Adrenal gland (tissue), 12 donors: ENCODE results near the gene ATP8B1. TPM values are rescaled to one million over a fixed set of nuclear protein-coding genes. Genes with fewer than 3 reads are reported as not detected.
A peak's percentile ranks its signal among the peaks of the same experiment; 100 is the strongest.

Experiments used
- DNase-seq, 7 donors: peaks; one replicate each; pipeline ENCODE4 v3.0.0-alpha.2; 2019 to 2020
- H3K27ac ChIP-seq, 5 donors: fragments of 200-600 bp; sonication (generic) in 4 of 5; 1 replicate in 3 of 5; 2 replicates in 2 of 5; pipeline versions ENCODE4 v1.5.1 to v1.8.0; 2016 to 2020; ENCODE audit warnings: mild to moderate bottlenecking in 1 of 5
- H3K27me3 ChIP-seq: fragments of 200-600 bp; 2 replicates; pipeline ENCODE4 v1.8.0; 2021
- H3K36me3 ChIP-seq, 2 donors: fragments of 200-600 bp; replicated peaks in 1 of 2; 1 replicate in 1 of 2; 2 replicates in 1 of 2; pipeline versions ENCODE4 v1.5.1 to v1.8.0; 2018 to 2022
- H3K4me1 ChIP-seq, 2 donors: fragments of 200-600 bp; replicated peaks in 1 of 2; 1 replicate in 1 of 2; 2 replicates in 1 of 2; pipeline versions ENCODE4 v1.5.1 to v1.8.0; 2018 to 2021
- H3K4me3 ChIP-seq, 4 donors: fragments of 200-600 bp; sonication (generic) in 3 of 4; one replicate each; pipeline ENCODE4 v1.5.1; 2016 to 2018
- H3K9me3 ChIP-seq, 3 donors: fragments of 200-600 bp; sonication (generic) in 1 of 3; replicated peaks in 1 of 3; 1 replicate in 2 of 3; 2 replicates in 1 of 3; pipeline versions ENCODE4 v1.5.1 to v1.8.0; 2016 to 2021
- POLR2A ChIP-seq, 2 donors: fragments of 450-650 bp; IDR thresholded peaks; one replicate each; pipeline ENCODE4 v1.6.1; 2017; ENCODE audit warnings: antibody characterized with exemption in 2 of 2, mild to moderate bottlenecking in 2 of 2, moderate library complexity in 1 of 2
- WGBS, 4 donors: extraction: QIAGEN DNeasy Blood & Tissue Kit in 2 of 4; methylation state at CpG; one replicate each; pipeline versions ENCODE4 v1.1.5 to v1.1.7; 2013 to 2017; 5-methylcytosine and 5-hydroxymethylcytosine counted together
- intact Hi-C, 2 donors: fragments of 100-400 bp; cut with DNase I; formaldehyde crosslinking; loops; one replicate each; pipeline versions ENCODE4 v1.14.1 to v1.15.0; 2022 to 2023
- polyA plus RNA-seq, 3 donors: library from polyadenylated mRNA; stranded (reverse); fragments of 200-250 nt in 2 of 3; fragments of 350-450 nt in 1 of 3; fragmentation: Illumina TruSeq in 1 of 3; extraction: RNeasy Lipid Tissue Mini Kit (QIAGEN cat#74804) in 1 of 3; gene quantifications; one replicate each; pipeline ENCODE4 v1.2.3, GENCODE V29; 2013 to 2014
- total RNA-seq, 9 donors: library from RNA; depleted of rRNA in 4 of 9; stranded (reverse); fragments of >200 nt in 4 of 9; fragments of 120-200 nt in 1 of 9; fragmentation: NEBNext Ultra II Directional in 1 of 9; extraction: Animal tissue kit (Norgen Biotek cat#: 25700) in 1 of 9; gene quantifications; one replicate each; pipeline versions ENCODE4 v1.1.0 to v1.2.4, GENCODE V29; 2013 to 2023
- TF ChIP-seq, protein P1 (sequence below), 6 experiments: fragments of 450-650 bp in 4 of 6; fragments of 200-600 bp in 2 of 6; sonication (generic) in 1 of 6; IDR thresholded peaks; 1 replicate in 5 of 6; 2 replicates in 1 of 6; pipeline versions ENCODE4 v1.5.1 to v1.8.0; 2016 to 2021; ENCODE audit warnings: antibody characterized with exemption in 6 of 6, mild to moderate bottlenecking in 2 of 6, moderate library complexity in 1 of 6
- donor health status: healthy with polysubstance abuse.
- donor health status: Bipolar disorder and iron deficiency.
- donor health status: DM: yes; HTN: yes; CAD: no.
- donor health status: DM: no; HTN: no; CAD: no.
- donor health status: DM: no; HTN: no; CAD: no.
- donor health status: DM: yes; HTN: yes; CAD: no.

The ATP8B1 gene
- total and polyA plus RNA-seq, 12 donors: 4.3 to 42.5 (median 14.4) TPM

DNA sequence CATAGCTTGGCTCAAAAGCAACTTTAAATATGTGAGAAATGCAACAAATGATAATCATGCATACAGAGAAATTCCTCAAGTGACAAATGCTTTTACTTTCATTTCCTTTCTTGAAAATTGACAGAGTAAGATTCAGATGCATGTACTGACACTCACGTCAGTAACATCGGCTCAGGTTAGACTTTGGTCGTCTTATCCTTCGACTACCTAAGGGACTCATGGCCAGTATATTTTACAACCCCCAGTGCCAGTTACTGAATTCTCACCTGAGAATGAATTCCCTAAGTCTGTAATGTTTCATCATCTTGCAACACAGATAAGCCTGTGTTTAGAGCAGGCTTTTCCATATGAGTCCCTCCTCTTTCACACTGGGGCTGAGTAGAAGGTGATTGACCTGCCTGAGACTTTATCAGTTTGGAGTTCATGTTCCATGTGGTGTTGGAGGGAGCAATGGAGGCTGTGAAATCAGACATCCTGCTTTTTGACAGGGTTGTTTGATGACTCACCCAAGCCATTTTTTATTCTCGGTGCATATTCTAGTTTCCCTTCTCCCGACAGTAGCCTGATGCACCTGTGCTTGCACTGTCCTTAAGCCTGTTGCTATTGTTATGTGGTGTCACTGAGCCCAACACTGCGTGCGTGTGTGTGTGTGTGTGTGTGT, 30.5 kb upstream of the ATP8B1 start:
- TF ChIP-seq, protein P1, sequence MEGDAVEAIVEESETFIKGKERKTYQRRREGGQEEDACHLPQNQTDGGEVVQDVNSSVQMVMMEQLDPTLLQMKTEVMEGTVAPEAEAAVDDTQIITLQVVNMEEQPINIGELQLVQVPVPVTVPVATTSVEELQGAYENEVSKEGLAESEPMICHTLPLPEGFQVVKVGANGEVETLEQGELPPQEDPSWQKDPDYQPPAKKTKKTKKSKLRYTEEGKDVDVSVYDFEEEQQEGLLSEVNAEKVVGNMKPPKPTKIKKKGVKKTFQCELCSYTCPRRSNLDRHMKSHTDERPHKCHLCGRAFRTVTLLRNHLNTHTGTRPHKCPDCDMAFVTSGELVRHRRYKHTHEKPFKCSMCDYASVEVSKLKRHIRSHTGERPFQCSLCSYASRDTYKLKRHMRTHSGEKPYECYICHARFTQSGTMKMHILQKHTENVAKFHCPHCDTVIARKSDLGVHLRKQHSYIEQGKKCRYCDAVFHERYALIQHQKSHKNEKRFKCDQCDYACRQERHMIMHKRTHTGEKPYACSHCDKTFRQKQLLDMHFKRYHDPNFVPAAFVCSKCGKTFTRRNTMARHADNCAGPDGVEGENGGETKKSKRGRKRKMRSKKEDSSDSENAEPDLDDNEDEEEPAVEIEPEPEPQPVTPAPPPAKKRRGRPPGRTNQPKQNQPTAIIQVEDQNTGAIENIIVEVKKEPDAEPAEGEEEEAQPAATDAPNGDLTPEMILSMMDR (IDR thresholded peaks at IDR 0.05): no peak
- TF ChIP-seq POLR2A (IDR thresholded peaks at IDR 0.05): no peak
- peak overlapping the region in 2 of 4 donors; percentile 12 to 19 for H3K4me3 ChIP-seq
- no peaks in the 10 kb centered on the region for H3K36me3 ChIP-seq
- H3K27ac ChIP-seq: peak overlapping the region in 1 of 5 donors; percentile 30
- 43 to 54% (median 51%) methylated on average over 8 of the region's 8 CpGs for WGBS, 4 donors
- H3K4me1 ChIP-seq: peaks cover 0 to 5% of the 10 kb centered on the region in 2 donors
- no peaks in the 10 kb centered on the region for H3K27me3 ChIP-seq
- DNase-seq: peak in 2 of 7 donors; percentile 17 to 18
- no peaks in the 10 kb centered on the region for H3K9me3 ChIP-seq
- intact Hi-C loops: no loop called here

DNA sequence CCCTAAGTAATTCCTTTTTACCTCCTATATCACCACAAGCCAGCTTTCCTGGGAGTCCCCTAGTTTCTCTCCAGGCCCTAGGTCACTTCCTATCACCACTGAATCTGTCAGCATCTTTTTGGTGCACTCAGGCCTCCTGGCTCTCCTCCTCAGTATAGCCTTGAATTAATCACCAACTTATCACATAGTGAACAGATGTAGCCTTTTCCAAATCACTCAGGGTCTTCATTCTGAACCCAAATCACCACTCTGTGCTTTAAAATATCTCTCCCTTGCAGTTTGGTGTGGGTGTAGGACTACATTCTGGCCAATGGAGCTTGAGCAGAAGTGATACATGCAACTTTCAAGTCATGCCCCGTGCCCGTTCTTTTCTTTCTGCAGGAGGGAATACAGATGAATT, 29.6 kb upstream of the ATP8B1 start:
- intact Hi-C loops: no loop called here
- H3K4me3 ChIP-seq: no peak overlapping the region
- H3K9me3 ChIP-seq: no peaks in the 10 kb centered on the region
- no peak overlapping the region for H3K27ac ChIP-seq
- no peak for DNase-seq
- no peak for TF ChIP-seq POLR2A (IDR thresholded peaks at IDR 0.05)
- TF ChIP-seq, protein P1 (IDR thresholded peaks at IDR 0.05): no peak
- WGBS, 4 donors: 87 to 97% (median 92%) methylated on average over 2 of the region's 2 CpGs
- H3K4me1 ChIP-seq: peaks cover 0 to 5% of the 10 kb centered on the region in 2 donors
- no peaks in the 10 kb centered on the region for H3K27me3 ChIP-seq
- no peaks in the 10 kb centered on the region for H3K36me3 ChIP-seq

DNA sequence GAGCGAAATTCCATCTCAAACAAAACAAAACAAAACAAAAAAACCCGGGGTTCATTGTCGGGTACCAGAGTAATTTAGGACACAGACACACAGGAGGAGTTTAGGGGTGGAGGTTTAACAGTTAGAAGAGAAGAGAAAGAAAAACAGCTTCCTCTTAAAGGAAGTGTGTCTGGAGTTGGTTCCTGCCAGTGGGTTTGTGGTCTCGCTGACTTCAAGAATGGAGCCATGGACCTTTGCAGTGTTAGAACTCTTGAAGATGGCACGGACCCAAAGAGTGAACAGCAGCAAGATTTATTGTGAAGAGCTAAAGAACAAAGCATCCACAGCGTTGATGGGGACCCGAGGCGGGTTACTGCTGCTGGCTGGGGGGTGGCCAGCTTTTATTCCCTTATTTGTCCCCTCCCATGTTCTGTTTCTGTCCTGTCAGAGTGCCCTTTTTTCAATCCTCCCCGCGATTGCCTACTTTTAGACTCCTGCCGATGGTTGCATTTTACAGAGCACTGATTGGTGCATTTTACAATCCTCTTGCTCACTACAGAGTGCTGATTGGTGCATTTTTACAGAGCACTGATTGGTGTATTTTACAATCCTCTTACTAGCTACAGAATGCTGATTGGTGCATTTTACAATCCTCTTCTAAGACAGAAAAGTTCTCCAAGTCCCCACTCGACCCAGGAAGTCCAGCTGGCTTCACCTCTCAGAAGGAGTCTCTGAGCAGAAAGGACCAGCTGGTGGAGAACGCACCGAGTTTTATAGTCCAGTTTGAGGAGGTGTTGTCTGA, 28.7 kb upstream of the ATP8B1 start:
- no peaks in the 10 kb centered on the region for H3K27me3 ChIP-seq
- WGBS, 4 donors: 81 to 87% (median 82%) methylated on average over 14 of the region's 14 CpGs
- H3K4me1 ChIP-seq: peaks cover 0 to 5% of the 10 kb centered on the region in 2 donors
- intact Hi-C loops: no loop called here
- DNase-seq: no peak
- no peaks in the 10 kb centered on the region for H3K9me3 ChIP-seq
- TF ChIP-seq POLR2A (IDR thresholded peaks at IDR 0.05): no peak
- TF ChIP-seq, protein P1 (IDR thresholded peaks at IDR 0.05): no peak
- H3K4me3 ChIP-seq: no peak overlapping the region
- H3K36me3 ChIP-seq: no peaks in the 10 kb centered on the region
- no peak overlapping the region for H3K27ac ChIP-seq

DNA sequence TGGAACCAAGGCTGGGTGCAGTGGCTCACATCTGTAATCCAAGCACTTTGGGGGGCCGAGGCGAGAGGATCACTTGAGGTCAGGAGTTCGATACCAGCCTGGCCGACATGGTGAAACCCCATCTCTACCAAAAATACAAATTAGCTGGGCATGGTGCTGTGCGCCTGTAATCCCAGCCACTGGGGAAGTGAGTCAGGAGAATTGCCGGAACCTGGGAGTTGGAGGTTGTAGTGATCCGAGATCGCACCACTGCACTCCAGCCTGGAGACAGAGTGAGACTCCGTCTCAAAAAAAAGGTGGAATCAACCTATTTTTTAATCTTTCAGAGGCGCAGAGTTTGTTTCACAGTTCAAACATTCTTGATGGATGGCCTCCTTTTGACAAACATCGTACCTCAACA, 24.5 kb upstream of the ATP8B1 start:
- Histone ChIP-seq H3K4me1 (no peaks in the 10 kb centered on the region), H3K36me3 (no peaks in the 10 kb centered on the region), H3K27me3 (no peaks in the 10 kb centered on the region), H3K9me3 (no peaks in the 10 kb centered on the region), H3K4me3 (no peak overlapping the region), H3K27ac (no peak overlapping the region)
- 74 to 82% (median 79%) methylated on average over 11 of the region's 11 CpGs for WGBS, 4 donors
- intact Hi-C loops: no loop called here
- TF ChIP-seq, protein P1 (IDR thresholded peaks at IDR 0.05): no peak
- TF ChIP-seq POLR2A (IDR thresholded peaks at IDR 0.05): no peak
- DNase-seq: no peak
